ENCODE measurements around the gene DPPA4.
"Not testable (repeated sequence)": the region's sequence is repeated elsewhere in the genome, so short reads cannot be mapped to it uniquely, and the experiment has no call there.

DPPA4 gene, protein sequence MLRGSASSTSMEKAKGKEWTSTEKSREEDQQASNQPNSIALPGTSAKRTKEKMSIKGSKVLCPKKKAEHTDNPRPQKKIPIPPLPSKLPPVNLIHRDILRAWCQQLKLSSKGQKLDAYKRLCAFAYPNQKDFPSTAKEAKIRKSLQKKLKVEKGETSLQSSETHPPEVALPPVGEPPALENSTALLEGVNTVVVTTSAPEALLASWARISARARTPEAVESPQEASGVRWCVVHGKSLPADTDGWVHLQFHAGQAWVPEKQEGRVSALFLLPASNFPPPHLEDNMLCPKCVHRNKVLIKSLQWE

DNA sequence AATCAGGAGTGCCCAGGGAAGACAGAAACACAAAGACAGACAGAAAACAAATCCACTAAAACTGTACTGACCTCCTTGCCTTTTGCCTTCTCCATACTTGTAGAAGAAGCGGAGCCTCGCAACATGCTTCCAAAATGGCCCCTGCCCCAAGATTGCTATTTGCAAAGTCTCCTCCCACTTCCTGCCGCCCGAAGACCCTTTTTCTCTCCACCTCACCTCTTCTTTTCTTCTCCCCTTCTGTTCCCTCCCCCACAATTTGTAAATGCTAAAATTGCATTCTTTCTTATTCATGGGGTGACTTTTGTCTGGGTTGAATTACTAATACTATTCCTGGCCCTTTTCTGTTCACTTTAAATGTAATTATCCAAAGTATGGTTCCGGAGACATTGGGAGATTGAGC is at the start of gene DPPA4:
TSS of gene DPPA4 (minus strand) at position 154 of the 400 bp plus-strand sequence. CDS start at position 125, 29 bp downstream.
- no peak for DNase-seq (ENCODE audit: low read depth)

DNA sequence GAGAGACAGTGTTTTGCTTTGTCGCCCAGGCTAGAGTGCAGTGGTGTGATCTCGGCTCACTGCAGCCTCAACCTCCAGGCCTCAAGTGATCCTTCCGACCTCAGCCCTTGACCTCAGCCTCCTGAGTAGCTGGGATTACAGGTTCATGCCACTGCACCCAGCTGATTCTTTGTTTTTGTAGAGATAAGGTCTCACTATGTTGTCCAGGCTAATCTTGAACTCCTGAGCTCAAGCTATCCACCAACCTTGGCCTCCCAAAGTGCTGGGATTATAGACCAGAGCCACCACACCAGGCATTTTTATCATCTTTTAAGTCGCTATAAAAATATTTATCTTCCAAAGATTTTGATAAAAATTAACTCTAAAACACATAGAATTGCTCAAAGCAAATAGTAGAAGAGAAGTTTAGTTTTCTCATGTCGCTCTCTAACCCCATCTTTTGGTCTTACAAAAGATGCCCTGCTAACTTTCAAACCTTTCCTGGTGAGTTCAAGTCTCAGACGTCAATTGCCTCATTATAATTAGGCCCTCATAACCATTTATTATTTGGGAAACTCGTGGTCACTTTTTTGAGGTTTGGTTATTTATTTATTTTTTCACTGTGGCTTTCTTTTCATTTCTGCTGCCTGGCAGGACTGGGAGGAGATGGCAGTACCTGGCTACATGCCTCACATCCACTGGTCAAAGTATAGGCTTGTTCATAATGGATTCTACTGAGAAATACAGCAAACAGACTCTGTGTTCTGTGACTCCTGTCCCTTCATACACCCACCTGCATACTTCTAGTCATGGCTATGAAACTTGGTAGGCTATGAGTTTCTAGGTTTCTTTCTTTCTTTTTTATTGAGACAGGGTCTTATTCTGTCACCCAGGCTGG is 48.3 kb upstream of the DPPA4 start:
- DNase-seq (ENCODE audit: low read depth): no peak

DNA sequence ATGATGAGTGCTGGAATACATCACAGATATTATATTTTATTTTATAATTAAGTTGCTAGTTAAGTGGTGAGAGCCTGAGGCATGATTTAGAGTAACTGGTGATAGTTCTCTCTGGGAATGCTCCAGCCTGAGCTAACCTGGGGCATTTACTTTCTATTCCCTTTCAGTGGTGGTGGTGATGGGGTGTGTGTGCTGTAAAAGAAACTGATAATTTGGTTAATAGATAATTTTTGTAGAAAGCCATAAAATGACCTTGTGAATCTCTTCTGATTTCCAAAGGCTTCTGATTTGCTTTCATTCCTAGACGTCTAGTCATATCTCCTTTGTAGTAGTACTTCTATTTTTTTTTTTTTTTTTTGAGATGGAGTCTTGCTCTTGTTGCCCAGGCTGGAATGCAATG is 46.8 kb upstream of the DPPA4 start:
- DNase-seq (ENCODE audit: low read depth): no peak

DNA sequence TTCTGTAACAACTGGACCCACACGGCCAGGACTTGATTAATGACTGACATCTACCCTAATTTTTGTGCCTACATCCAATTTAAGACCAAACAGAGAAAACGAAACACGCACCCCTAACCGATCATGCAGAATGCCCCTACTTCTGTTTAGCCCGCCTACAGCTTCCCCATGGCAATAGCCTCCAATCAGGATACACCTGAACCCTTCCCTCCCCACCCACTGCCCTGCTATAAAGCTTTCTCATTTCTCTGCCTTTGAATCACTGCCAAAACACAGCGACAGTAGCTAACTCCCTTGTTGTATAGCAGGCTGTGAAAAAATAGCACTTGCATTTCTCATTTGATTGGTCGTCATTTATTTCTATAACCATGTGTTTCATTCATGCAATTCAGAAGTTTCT is 45.2 kb upstream of the DPPA4 start:
- no peak for DNase-seq (ENCODE audit: low read depth)

DNA sequence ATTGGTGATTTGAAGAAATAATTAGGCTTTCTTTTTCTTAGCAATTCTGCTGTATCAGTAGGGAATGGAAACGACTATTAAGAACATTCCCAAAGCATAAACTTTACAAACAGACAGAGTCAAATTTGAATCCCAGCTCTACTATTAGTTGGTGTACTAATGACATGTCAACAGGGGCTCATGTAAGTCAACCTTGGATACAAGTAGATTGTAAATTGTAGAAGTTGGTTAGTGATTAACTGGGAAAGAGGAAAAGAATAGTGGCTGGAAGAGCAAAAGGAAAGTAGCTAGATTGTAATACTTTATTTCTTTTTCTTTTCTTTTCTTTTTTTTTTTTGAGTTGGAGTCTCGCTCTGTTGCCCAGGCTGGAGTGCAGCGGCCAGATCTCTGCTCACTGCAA is 38.6 kb upstream of the DPPA4 start:
- no peak for DNase-seq (ENCODE audit: low read depth)

DNA sequence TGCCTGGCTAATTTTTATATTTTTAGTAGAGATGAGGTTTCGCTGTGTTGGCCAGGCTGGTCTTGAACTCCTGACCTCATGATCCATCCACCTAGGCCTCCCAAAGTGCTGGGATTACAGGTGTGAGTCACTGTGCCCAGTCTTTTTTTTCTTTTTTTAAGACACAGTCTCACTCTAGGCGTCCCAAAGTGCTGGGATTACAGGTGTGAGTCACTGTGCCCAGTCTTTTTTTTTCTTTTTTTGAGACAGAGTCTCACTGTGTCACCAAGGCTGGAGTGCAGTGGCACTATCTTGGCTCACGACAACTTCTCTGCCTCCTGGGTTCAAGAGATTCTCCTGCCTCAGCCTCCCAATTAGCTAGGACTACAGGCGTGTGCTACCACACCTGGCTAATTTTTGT is 37.1 kb upstream of the DPPA4 start:
- DNase-seq (ENCODE audit: low read depth): not testable (repeated sequence)

DNA sequence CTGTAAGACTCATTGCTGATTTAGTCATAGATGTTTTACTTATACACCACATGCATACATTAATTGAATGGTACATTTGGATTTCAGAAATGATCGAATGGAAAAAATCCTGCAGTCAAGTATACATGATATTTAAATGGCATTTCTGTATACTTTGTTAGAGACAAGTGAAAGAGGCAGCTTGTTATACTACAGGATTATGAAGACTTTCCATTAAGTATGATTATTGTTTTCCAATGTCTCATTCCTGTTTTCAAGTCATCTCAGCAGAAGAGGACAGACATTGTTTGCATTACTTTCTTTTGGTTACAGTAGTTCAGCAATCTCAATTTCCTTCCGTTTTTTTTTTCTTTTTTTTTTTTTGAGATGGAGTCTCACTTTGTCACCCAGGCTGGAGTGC is 36.6 kb upstream of the DPPA4 start:
- no peak for DNase-seq (ENCODE audit: low read depth)

DNA sequence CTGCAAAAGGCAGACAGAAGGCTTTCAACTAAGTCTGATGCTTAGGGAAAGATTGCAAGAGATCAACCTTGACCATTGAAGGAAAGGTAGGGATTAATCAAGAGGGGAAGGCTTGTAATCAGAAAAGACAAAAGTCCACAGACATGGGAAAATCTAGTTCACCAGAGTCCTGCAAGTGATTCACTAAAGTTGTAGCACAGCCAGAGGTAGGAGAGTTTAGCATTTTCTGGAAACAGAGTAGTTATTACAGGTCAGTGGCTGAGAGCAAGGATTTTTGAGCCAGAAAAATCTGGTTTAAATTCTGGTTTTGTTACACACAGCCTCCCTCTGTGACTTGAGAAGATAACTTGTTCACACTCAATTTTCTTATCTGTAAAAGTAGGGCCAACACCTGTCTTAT is 35.3 kb upstream of the DPPA4 start:
- no peak for DNase-seq (ENCODE audit: low read depth)

DNA sequence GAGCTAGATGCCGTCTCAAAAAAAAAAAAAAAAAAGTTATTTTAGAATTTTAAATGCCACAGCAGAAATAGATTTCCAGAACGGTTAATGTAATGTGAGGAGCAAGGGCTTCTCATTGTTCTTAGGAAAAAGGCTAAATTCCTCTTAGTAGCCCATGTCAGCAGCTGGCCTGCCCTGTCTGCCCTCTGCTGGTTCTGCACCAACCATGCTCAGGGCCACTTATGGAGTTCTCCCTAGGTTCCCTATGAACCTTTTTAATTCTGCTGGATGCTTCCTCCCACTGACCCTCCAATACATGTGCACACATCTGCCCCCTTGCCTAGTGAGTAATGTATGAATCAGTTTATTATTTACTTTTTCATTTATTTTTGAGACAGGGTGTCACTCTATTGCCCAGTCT is 32.2 kb upstream of the DPPA4 start:
- no peak for DNase-seq (ENCODE audit: low read depth)

DNA sequence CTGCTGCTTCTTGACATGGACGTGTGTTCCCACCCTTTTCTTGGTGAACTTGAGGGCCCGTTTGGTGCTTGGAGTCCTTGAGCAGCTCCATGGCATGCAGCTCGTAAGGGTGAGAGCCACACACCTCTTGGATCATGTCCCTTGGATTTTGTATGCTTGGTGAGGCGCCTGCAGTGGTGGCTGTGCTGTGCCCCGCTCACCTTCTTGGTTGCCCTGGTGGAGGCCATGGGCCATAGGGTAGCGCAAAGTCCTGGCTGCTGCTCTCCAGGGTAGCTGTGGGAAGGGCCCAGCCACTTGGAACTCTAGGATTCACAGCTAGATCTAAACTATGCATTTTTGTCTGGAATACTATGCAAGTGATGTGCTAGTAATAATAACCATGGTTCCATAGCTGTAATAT is 26.7 kb upstream of the DPPA4 start:
- no peak for DNase-seq (ENCODE audit: low read depth)

DNA sequence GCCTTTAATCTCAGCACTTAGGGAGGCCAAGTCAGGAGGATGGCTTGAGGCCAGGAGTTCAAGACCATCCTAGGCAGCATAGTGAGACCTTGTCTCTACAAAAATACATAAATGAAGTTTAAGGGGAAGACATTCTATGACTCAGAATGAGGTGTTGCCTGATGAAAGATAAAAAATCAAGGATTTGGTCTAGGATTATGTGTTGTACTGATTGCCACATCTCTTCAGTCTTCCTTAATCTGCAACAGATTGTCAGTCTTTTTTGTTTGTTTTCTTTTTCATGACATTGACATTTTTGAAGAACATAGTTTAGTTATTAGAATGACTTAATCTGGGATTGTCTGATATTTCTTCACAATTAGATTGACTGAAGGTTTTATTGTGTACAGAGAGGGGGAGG is 26.3 kb upstream of the DPPA4 start:
- DNase-seq (ENCODE audit: low read depth): no peak

DNA sequence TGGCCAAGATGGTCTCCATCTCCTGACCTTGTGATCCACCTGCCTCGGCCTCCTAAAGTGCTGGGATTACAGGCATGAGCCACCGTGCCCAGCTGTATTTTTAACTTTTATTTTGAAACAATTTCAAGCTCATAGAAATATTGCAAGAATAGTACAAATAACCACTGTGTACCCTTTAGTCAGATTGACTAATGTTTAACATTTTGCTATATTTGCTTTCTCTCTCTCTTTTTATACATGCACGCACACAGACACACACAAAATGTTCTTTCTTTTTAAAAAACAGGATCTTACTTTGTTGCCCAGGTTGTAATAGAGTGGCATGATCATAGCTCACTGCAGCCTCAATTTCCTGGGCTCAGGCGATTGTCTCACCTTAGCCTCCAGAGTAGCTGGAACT is 25.5 kb upstream of the DPPA4 start:
- no peak for DNase-seq (ENCODE audit: low read depth)

DNA sequence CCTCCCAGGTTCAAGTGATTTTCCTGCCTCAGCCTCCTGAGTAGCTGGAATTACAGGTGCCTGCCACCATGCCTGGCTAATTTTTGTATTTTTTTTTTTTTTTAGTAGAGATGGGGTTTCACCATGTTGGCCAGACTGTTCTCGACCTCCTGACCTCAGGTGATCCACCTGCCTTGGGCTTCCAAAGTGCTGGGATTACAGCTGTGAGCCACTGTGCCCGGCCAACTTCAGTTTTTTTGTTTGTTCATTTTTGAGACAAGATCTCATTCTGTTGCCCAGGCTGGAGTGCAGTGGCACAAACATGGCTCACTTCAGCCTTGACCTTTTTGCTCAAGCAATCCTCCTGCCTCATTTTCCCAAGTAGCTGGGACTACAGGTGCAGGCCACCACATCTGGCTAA is 21.5 kb upstream of the DPPA4 start:
- DNase-seq (ENCODE audit: low read depth): not testable (repeated sequence)

DNA sequence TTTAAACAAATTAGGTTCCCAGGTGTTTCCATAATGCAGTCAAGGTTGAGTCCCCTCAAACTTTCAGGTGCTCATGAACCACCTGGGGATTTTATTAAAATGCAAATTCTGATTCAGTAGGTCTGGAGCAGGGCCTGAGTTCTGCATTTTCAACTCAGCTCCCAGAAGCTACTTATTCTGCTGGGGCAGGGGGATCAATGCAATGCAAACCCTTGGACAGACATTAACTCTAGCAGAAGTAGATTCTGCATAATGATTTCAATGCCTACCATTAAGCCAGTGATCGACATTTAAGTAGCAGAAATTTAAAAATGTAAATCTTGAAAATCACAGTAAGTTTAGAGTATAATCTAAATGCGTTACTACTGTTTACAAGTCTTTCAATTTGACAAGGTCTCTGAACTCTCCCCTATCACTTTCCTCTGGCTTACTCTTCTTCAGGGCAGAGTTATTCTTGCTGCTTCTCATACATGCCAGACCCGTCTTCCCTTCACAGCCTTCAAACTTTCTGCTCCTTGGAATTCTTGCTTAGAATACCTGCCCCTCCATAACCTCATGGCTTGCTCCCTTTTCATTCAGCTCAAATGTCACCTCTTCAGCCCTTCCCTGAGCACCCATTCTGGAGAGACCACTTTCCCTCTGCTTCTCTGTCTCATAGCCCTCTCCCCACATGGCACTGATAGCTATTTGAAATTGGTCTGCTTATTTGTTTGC is 19.3 kb upstream of the DPPA4 start:
- DNase-seq (ENCODE audit: low read depth): no peak

DNA sequence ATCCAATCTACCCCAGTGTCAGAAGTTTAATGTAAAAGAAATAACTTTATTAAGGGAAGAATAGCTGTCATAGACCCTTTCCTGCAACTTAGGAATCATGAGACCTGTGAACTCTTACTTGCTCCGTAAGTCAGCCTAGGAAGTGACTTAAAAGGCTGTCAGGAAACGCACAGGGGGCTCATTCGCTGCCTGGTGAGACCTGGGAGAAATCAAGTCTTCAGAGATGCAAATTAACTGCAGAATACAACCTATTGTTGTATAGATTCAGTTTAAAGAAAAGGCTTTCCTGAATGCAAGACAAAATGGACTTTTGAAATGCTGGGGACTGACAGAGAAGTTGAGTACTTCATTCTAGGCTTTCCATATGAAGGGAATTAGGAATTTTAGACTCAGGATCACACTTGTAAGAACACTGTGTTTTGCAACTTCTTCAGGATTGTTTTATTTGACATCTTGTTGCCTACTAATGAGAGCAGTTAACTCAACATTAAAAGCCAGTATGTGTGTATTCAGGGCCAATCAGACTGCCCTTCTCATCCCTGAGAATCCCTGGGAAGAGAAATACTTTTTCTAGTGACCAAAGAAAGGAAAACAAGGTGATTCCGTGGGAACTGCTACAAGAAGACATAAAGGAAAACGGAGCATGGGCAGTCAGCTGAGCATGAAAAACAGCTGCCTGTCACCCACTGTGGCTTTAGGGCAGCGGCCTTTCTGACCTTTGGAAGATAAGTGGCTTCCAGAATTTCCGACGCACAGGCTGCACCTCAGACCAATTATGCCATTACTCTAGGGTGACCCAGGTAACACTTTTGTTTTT is 18.5 kb upstream of the DPPA4 start:
- no peak for DNase-seq (ENCODE audit: low read depth)

DNA sequence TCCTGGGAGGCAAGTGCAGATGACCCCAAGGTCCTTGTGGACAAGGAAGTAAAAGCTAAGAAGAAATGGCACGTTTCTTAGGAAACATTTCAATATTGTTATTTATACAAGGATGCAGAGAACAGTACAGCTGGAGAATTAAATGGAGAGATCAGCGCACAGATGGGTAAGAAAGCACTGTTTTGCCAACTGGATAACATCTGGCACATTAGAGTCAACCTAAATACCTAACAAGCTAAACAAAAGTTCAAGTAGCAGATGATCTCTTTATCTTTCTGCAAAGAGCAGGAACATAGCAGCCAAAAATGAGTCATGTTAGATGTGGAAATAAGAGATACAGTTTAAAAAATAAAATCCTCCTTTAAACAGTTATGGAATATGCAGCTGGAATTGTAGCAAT is 15.7 kb upstream of the DPPA4 start:
- DNase-seq (ENCODE audit: low read depth): no peak

DNA sequence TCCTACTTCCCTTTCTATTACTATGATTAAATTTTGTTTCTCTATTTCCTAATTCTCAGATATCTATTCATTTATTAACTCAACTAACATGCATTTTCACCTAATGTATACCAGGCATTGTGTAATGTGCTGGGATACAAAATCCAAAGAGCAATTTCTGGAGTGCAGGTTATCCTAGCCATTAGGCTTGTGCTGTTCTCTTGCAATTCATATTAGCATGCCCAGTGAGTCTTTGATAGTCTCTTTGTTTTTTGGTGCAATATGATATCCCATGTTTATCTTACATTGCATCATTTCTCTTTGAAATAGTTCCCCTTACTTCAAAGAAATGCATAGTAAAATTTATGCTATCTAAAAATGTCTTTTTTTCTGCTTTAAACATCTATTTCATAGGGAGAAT is 13.9 kb upstream of the DPPA4 start:
- DNase-seq (ENCODE audit: low read depth): no peak

DNA sequence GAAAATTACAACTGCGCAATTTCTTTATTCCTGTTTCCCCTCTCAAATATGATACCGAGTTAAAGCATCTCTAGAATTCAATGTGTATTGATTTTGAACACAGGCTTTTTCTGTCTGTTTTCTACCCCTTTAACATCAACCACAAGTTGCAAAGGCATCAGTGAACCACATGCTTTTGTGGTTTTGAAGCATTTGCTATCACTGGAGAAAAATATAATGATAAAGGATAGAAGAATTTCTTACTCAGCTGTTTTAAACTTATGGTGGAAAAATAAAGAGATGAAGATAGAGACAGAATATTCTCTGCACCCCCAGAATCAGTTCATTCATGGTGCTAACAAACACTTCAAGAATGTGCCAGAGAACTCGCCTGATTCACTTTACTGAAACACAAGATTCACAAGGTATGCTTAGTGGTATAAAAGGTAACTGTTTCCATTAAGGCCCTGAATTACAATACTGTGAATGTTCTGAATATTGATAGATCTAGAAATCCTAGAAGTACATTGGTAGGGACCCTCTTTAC is 9.5 kb upstream of the DPPA4 start:
- no peak for DNase-seq (ENCODE audit: low read depth)

DNA sequence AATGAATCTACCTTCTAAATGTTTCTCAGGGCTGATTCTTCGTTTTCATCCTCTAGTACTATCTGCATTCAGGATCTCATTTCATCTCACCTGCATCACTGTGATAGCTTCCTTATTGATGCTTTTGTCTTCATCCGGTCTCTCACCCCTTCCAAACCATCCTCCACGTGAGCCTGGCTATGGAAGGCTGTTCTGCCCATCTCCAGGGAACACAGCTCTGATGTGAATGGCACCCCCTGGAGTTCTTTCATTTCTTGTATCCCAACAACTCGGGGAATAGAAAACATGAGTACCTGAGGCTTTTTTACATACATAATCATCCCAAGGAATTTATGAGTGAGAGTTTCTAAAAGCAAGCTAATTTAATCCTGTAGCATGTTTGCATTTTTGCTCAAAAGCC is 8.8 kb upstream of the DPPA4 start:
- no peak for DNase-seq (ENCODE audit: low read depth)

DNA sequence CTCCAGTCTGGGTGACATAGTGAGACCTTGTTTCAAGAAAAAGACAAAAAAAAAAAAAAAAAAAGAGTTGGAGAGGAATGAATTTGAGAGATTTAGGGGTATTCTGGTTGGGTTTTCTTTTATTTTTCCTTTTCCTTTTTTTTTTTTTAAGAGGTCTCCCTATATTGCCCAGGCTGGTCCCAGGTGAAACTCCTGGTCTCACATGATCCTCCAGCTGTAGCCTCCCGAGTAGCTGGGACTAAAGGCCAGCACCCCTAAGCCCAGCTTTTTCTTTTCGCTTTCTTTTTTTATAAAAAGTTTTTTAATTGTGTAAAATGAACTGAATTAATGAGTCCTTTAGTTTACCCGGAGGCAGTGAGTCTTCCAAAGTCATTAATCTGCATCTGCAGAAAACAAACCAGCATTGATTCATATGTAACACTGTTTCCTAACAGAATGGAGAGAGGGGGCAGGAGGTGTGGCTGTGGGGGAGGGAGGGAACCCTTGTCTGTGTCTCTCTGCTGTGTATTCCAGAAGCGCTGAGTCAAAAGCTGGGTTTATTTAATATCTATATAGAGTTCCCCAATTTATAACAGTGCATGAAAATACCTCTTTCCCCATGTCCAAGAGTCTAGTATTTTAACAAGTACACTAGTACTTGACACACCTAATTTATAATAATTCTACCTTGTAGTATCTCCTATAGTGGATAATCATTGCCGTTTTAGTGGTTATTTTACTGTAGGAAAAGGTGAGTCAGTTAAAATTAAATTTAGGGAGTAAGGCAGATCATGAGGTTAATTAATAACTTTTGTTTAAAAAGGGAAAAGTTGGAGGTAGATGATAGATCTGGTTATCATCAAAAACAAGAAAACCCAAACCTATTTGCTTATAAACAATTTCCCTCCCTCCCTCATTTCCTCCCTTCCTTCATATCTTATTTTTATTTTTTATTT is 2.6 kb upstream of the DPPA4 start:
- DNase-seq (ENCODE audit: low read depth): no peak

DNA sequence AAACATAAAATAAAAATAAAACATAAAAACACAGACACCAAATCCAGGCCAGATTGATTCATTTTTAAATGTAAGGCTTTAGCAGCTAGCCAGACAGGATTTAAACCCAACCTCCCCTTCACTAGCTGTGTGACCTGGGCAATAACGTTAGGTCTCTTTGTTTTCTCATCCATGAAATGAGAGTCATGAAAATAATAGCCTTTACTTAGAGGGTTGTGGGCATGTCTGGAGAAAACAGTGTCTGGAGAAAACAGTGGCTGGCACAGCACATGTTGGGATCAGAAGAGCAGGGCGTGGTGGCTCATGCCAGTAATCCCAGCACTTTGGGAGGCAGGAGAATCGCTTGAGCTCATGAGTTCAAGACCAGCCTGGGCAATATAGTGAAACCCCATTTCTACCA is 1.9 kb upstream of the DPPA4 start:
- DNase-seq (ENCODE audit: low read depth): no peak
